HEK293 (cell line): ENCODE data around the gene AFP.

ENCODE experiments used
- CTCF ChIA-PET: fragments of 350-600 bp; formaldehyde crosslinking; extraction: SDS; loops from one replicate; lab custom pipeline; 2021; ENCODE audit warnings: antibody characterized with exemption; lab: Yijun Ruan, JAX
- POLR2A ChIA-PET: fragments of 300-600 bp; formaldehyde crosslinking; extraction: SDS; loops from one replicate; lab custom pipeline; 2020; ENCODE audit warnings: antibody characterized with exemption, inconsistent platforms; lab: Yijun Ruan, JAX
- H3K27ac ChIP-seq: fragments of 200-500 bp; sonication (Bioruptor generic); 2 replicates; pipeline ENCODE4 v1.5.1; 2014; ENCODE audit warnings: low read depth, low read length, control low read depth, inconsistent platforms; ENCODE audit errors: extremely low read depth
- H3K36me3 ChIP-seq, 2 experiments: fragments of 200-500 bp in 1 of 2; sonication (Bioruptor generic) in 1 of 2; 1 replicate in 1 of 2; 2 replicates in 1 of 2; pipeline ENCODE4 v1.5.1; 2014 to 2017; ENCODE audit warnings: inconsistent platforms in 2 of 2, low read length in 2 of 2; ENCODE audit not compliant: control insufficient read depth in 2 of 2, insufficient read depth in 1 of 2
- H3K4me1 ChIP-seq: fragments of 200-500 bp; sonication (Bioruptor generic); 2 replicates; pipeline ENCODE4 v1.5.1; 2014; ENCODE audit warnings: mild to moderate bottlenecking, low read length, inconsistent platforms; ENCODE audit not compliant: control insufficient read depth, insufficient read depth
- H3K4me3 ChIP-seq: 2 replicates; pipeline ENCODE4 v1.5.1; 2011; ENCODE audit warnings: low read depth, mild to moderate bottlenecking, control low read depth, low read length, moderate library complexity
- H3K9me3 ChIP-seq: fragments of 200-500 bp; sonication (Bioruptor generic); 2 replicates; pipeline ENCODE4 v1.5.1; 2014; ENCODE audit warnings: low read depth, low read length, inconsistent platforms; ENCODE audit not compliant: control insufficient read depth, insufficient read depth
- BCL6B ChIP-seq: fragments of 450-650 bp; formaldehyde crosslinking; IDR thresholded peaks from 2 replicates; pipeline ENCODE4 v1.5.1; 2017; ENCODE audit warnings: missing biosample characterization, missing genetic modification characterization
- PRDM1 ChIP-seq: fragments of 450-650 bp; formaldehyde crosslinking; IDR thresholded peaks from 2 replicates; pipeline ENCODE4; 2016; ENCODE audit warnings: missing biosample characterization, missing genetic modification characterization
- PRDM6 ChIP-seq: fragments of 450-650 bp; formaldehyde crosslinking; IDR thresholded peaks from 2 replicates; pipeline ENCODE4 v1.5.1; 2017; ENCODE audit warnings: missing biosample characterization, missing genetic modification characterization
- ZNF148 ChIP-seq: fragments of 450-650 bp; formaldehyde crosslinking; IDR thresholded peaks from 2 replicates; pipeline ENCODE4 v1.5.0; 2017; ENCODE audit warnings: missing biosample characterization, missing genetic modification characterization, borderline replicate concordance
- ZNF19 ChIP-seq: fragments of 450-650 bp; formaldehyde crosslinking; IDR thresholded peaks from 2 replicates; pipeline ENCODE4; 2016; ENCODE audit warnings: missing biosample characterization, missing genetic modification characterization, low read depth
- ZNF404 ChIP-seq: fragments of 450-650 bp; formaldehyde crosslinking; IDR thresholded peaks from 2 replicates; pipeline ENCODE4 v1.5.1; 2017; ENCODE audit warnings: missing biosample characterization, missing genetic modification characterization
- ZNF560 ChIP-seq: fragments of 450-650 bp; formaldehyde crosslinking; IDR thresholded peaks from 2 replicates; pipeline ENCODE4 v1.5.1; 2017; ENCODE audit warnings: missing biosample characterization, missing genetic modification characterization, borderline replicate concordance
- ZNF707 ChIP-seq: fragments of 450-650 bp; formaldehyde crosslinking; IDR thresholded peaks from 2 replicates; pipeline ENCODE4 v1.5.1; 2016; ENCODE audit warnings: missing biosample characterization, missing genetic modification characterization
- ZNF776 ChIP-seq: fragments of 450-650 bp; formaldehyde crosslinking; IDR thresholded peaks from 2 replicates; pipeline ENCODE4 v1.5.0; 2017; ENCODE audit warnings: missing biosample characterization, missing genetic modification characterization, borderline replicate concordance
- ZNF792 ChIP-seq: fragments of 450-650 bp; formaldehyde crosslinking; IDR thresholded peaks from 2 replicates; pipeline ENCODE4 v1.5.1; 2016; ENCODE audit warnings: missing biosample characterization, missing genetic modification characterization
- TF ChIP-seq, protein P1 (sequence below): fragments of 450-650 bp; formaldehyde crosslinking; IDR thresholded peaks from 2 replicates; pipeline ENCODE4 v1.5.1; 2016; ENCODE audit warnings: missing biosample characterization, missing genetic modification characterization
- TF ChIP-seq, protein P2 (sequence below): fragments of 450-650 bp; formaldehyde crosslinking; IDR thresholded peaks from 2 replicates; pipeline ENCODE4 v1.5.1; 2016; ENCODE audit warnings: missing biosample characterization, missing genetic modification characterization
- TF ChIP-seq, protein P3 (sequence below): fragments of 450-650 bp; formaldehyde crosslinking; IDR thresholded peaks from 2 replicates; pipeline ENCODE4 v1.5.1; 2016; ENCODE audit warnings: missing biosample characterization, missing genetic modification characterization

The AFP gene

GRCh38 chr4:73417342-73417741, 18.7 kb upstream of the AFP start:
- H3K36me3 ChIP-seq = no peaks in the 10 kb centered on the region
- no peak for TF ChIP-seq PRDM1 (tag by site-specific recombination)
- TF ChIP-seq, protein P1, sequence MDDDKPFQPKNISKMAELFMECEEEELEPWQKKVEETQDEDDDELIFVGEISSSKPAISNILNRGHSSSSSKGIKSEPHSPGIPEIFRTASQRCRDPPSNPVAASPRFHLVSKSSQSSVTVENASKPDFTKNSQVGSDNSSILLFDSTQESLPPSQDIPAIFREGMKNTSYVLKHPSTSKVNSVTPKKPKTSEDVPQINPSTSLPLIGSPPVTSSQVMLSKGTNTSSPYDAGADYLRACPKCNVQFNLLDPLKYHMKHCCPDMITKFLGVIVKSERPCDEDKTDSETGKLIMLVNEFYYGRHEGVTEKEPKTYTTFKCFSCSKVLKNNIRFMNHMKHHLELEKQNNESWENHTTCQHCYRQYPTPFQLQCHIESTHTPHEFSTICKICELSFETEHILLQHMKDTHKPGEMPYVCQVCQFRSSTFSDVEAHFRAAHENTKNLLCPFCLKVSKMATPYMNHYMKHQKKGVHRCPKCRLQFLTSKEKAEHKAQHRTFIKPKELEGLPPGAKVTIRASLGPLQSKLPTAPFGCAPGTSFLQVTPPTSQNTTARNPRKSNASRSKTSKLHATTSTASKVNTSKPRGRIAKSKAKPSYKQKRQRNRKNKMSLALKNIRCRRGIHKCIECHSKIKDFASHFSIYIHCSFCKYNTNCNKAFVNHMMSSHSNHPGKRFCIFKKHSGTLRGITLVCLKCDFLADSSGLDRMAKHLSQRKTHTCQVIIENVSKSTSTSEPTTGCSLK (tag by site-specific recombination) = no peak
- TF ChIP-seq, protein P2, sequence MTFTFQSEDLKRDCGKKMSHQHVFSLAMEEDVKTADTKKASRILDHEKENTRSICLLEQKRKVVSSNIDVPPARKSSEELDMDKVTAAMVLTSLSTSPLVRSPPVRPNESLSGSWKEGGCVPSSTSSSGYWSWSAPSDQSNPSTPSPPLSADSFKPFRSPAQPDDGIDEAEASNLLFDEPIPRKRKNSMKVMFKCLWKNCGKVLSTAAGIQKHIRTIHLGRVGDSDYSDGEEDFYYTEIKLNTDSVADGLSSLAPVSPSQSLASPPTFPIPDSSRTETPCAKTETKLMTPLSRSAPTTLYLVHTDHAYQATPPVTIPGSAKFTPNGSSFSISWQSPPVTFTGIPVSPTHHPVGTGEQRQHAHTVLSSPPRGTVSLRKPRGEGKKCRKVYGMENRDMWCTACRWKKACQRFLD = no peak
- no peak for TF ChIP-seq ZNF792
- TF ChIP-seq ZNF19 (tag by site-specific recombination) = no peak
- TF ChIP-seq BCL6B (tag by site-specific recombination) = no peak
- TF ChIP-seq ZNF776 (tag by site-specific recombination) = no peak
- TF ChIP-seq ZNF707 (tag by site-specific recombination) = no peak
- no peak for TF ChIP-seq PRDM6 (tag by site-specific recombination)
- no peak for TF ChIP-seq ZNF404 (tag by site-specific recombination)
- TF ChIP-seq, all 188 proteins: peak for 0
- Histone ChIP-seq H3K4me3 (no peak overlapping the region), H3K27ac (no peak overlapping the region), H3K9me3 (no peaks in the 10 kb centered on the region), H3K4me1 (no peaks in the 10 kb centered on the region)
- ChIA-PET CTCF (no interaction called here), POLR2A (no interaction called here)

- CTCF ChIA-PET = no interaction called here
- Histone ChIP-seq H3K4me1 (no peaks in the 10 kb centered on the region), H3K9me3 (no peaks in the 10 kb centered on the region), H3K27ac (no peak overlapping the region), H3K36me3 (no peaks in the 10 kb centered on the region), H3K4me3 (no peak overlapping the region)
- POLR2A ChIA-PET = no interaction called here
- TF ChIP-seq ZNF792 (no peak), ZNF560 (tag by site-specific recombination) (no peak), ZNF148 (tag by site-specific recombination) (no peak)
- TF ChIP-seq, protein P3, sequence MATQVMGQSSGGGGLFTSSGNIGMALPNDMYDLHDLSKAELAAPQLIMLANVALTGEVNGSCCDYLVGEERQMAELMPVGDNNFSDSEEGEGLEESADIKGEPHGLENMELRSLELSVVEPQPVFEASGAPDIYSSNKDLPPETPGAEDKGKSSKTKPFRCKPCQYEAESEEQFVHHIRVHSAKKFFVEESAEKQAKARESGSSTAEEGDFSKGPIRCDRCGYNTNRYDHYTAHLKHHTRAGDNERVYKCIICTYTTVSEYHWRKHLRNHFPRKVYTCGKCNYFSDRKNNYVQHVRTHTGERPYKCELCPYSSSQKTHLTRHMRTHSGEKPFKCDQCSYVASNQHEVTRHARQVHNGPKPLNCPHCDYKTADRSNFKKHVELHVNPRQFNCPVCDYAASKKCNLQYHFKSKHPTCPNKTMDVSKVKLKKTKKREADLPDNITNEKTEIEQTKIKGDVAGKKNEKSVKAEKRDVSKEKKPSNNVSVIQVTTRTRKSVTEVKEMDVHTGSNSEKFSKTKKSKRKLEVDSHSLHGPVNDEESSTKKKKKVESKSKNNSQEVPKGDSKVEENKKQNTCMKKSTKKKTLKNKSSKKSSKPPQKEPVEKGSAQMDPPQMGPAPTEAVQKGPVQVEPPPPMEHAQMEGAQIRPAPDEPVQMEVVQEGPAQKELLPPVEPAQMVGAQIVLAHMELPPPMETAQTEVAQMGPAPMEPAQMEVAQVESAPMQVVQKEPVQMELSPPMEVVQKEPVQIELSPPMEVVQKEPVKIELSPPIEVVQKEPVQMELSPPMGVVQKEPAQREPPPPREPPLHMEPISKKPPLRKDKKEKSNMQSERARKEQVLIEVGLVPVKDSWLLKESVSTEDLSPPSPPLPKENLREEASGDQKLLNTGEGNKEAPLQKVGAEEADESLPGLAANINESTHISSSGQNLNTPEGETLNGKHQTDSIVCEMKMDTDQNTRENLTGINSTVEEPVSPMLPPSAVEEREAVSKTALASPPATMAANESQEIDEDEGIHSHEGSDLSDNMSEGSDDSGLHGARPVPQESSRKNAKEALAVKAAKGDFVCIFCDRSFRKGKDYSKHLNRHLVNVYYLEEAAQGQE (tag by site-specific recombination) = peak; percentile 89
Observed at GRCh38 chr4:73417973-73418372, 18.0 kb upstream of the AFP start.
